Natural killer cell (primary cell): Measurements from ENCODE around the gene TNIK. TPM values are rescaled to one million over a fixed set of nuclear protein-coding genes. Genes with fewer than 3 reads are reported as not detected.

Experiments used
- ATAC-seq, 3 donors: fragments of 150-1000 bp in 2 of 3; fragments of 200-7000 bp in 1 of 3; cut with Tn5 transposase; 1 replicate in 1 of 3; 2 replicates in 2 of 3; pipeline ENCODE4 v1.10.0; 2021; ENCODE audit warnings: mild to moderate bottlenecking in 2 of 3, moderate library complexity in 2 of 3
- DNase-seq, 2 donors: peaks; one replicate each; pipeline versions ENCODE4 v3.0.0 to v3.0.0-alpha.2; 2013 to 2021; ENCODE audit warnings: mixed read lengths in 1 of 2
- H3K27ac ChIP-seq: one replicate; pipeline ENCODE4 v1.5.1; 2013; ENCODE audit warnings: mild to moderate bottlenecking, low read length
- H3K27me3 ChIP-seq: one replicate; pipeline ENCODE4 v1.6.1; 2013; ENCODE audit warnings: low read length; ENCODE audit not compliant: control insufficient read depth, insufficient read depth
- H3K36me3 ChIP-seq: one replicate; pipeline ENCODE4 v1.6.1; 2013; ENCODE audit warnings: low read length; ENCODE audit not compliant: control insufficient read depth, insufficient read depth
- H3K4me1 ChIP-seq: one replicate; pipeline ENCODE4 v1.6.1; 2013; ENCODE audit warnings: low read length; ENCODE audit not compliant: control insufficient read depth, insufficient read depth
- H3K4me3 ChIP-seq: one replicate; pipeline ENCODE4 v1.5.1; 2013; ENCODE audit warnings: low read length
- H3K9me3 ChIP-seq: one replicate; pipeline ENCODE4 v1.6.1; 2013; ENCODE audit warnings: low read length; ENCODE audit not compliant: control insufficient read depth, insufficient read depth
- H3K27ac Mint-ChIP-seq, 2 donors: one replicate each; pipeline ENCODE4 v1.8.0; 2022; ENCODE audit warnings: mild to moderate bottlenecking in 2 of 2, mixed read lengths in 2 of 2, moderate library complexity in 1 of 2
- H3K27me3 Mint-ChIP-seq, 2 donors: one replicate each; pipeline ENCODE4 v1.8.0; 2022; ENCODE audit warnings: low read depth in 2 of 2, mixed read lengths in 2 of 2
- H3K36me3 Mint-ChIP-seq: one replicate; pipeline ENCODE4 v1.8.0; 2022; ENCODE audit warnings: mixed read lengths
- H3K4me1 Mint-ChIP-seq, 2 donors: one replicate each; pipeline ENCODE4 v1.8.0; 2022; ENCODE audit warnings: mixed read lengths in 2 of 2
- H3K4me3 Mint-ChIP-seq: one replicate; pipeline ENCODE4 v1.8.0; 2022; ENCODE audit warnings: mild to moderate bottlenecking, moderate library complexity, mixed read lengths
- H3K9me3 Mint-ChIP-seq, 2 donors: one replicate each; pipeline ENCODE4 v1.8.0; 2022; ENCODE audit warnings: mixed read lengths in 2 of 2
- WGBS: methylation state at CpG from one replicate; pipeline ENCODE4 v1.1.7; 2013; ENCODE audit warnings: missing lambda C conversion rate; ENCODE audit not compliant: insufficient coverage; 5-methylcytosine and 5-hydroxymethylcytosine counted together
- intact Hi-C: fragments of 100-400 bp; cut with micrococcal nuclease; formaldehyde crosslinking; loops from one replicate; pipeline ENCODE4 v1.14.2; 2022
- total RNA-seq, 4 donors: library from RNA; stranded (reverse); fragments of 120-200 nt in 1 of 4; gene quantifications; one replicate each; pipeline versions ENCODE4 v1.2.3 to v1.2.4, GENCODE V29; 2013 to 2022
- TF ChIP-seq, protein P1 (sequence below): fragments of 200-600 bp; IDR thresholded peaks from one replicate; pipeline ENCODE4 v1.8.0; 2022; ENCODE audit warnings: antibody characterized with exemption

TNIK gene
- total RNA-seq, 3 donors from 2014 or later (not counting 1 experiment from before 2014, with no cell fraction given), result 93.7 to 122 (median 119) TPM

DNA sequence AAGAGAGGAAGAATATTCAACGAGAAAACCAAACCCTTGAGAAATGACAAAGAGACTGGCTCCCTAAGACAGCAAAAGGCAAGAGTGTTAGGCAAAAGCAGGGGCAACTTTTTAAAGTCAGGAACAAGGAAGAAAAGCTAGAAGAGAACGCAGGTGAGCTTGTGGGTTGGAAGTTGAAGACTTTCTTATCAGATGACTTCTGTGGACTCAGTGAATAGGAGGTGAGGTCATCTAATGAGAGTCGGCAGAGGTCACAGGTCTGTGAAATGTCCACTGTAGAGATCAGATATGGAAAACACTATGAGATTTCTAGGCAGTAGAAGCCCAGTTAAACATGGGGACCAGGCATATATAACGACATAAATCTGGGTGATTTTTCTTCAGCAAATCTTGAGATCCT, 27.2 kb upstream of the TNIK start:
- WGBS, result 83% methylated on average over 4 of the region's 4 CpGs
- H3K4me1 ChIP-seq, result peaks cover 6% of the 10 kb centered on the region
- H3K27me3 ChIP-seq, result no peaks in the 10 kb centered on the region
- no peaks in the 10 kb centered on the region for H3K36me3 Mint-ChIP-seq
- no peak overlapping the region for H3K4me3 Mint-ChIP-seq
- H3K4me1 Mint-ChIP-seq, result peaks cover 9 to 15% of the 10 kb centered on the region in 2 donors
- H3K36me3 ChIP-seq, result no peaks in the 10 kb centered on the region
- TF ChIP-seq, protein P1, sequence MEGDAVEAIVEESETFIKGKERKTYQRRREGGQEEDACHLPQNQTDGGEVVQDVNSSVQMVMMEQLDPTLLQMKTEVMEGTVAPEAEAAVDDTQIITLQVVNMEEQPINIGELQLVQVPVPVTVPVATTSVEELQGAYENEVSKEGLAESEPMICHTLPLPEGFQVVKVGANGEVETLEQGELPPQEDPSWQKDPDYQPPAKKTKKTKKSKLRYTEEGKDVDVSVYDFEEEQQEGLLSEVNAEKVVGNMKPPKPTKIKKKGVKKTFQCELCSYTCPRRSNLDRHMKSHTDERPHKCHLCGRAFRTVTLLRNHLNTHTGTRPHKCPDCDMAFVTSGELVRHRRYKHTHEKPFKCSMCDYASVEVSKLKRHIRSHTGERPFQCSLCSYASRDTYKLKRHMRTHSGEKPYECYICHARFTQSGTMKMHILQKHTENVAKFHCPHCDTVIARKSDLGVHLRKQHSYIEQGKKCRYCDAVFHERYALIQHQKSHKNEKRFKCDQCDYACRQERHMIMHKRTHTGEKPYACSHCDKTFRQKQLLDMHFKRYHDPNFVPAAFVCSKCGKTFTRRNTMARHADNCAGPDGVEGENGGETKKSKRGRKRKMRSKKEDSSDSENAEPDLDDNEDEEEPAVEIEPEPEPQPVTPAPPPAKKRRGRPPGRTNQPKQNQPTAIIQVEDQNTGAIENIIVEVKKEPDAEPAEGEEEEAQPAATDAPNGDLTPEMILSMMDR, result no peak
- H3K27ac Mint-ChIP-seq, result no peak overlapping the region
- no peak overlapping the region for H3K4me3 ChIP-seq
- intact Hi-C loops, result no loop called here
- H3K9me3 ChIP-seq, result no peaks in the 10 kb centered on the region
- H3K27me3 Mint-ChIP-seq, result no peaks in the 10 kb centered on the region
- no peak overlapping the region for H3K27ac ChIP-seq
- no peaks in the 10 kb centered on the region for H3K9me3 Mint-ChIP-seq
- DNase-seq, result no peak
- no peak for ATAC-seq

DNA sequence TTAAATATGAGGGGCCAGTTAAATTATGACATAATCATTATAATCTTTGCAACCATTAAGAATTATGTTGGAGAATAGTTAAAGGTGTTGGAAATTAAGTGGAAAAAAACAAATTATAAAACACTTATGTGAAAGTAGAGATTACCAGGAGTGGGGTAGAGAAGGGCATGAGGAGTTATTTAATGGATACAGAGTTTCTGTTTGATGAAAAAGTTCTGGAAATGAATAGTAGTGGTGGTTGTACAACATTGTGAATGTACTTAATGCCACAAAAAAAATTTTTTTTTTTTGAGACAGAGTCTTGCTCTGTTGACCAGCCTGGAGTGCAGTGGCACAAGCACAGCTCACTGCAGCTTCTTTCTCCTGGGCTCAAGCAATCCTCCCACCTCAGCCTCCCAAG, 25.1 kb upstream of the TNIK start:
- H3K27ac ChIP-seq, result no peak overlapping the region
- H3K4me1 ChIP-seq, result peaks cover 8% of the 10 kb centered on the region
- Mint-ChIP-seq H3K9me3 (no peaks in the 10 kb centered on the region), H3K4me1 (peaks cover 8 to 9% of the 10 kb centered on the region in 2 donors), H3K27ac (no peak overlapping the region), H3K36me3 (no peaks in the 10 kb centered on the region), H3K4me3 (no peak overlapping the region), H3K27me3 (no peaks in the 10 kb centered on the region)
- ATAC-seq, result no peak
- H3K4me3 ChIP-seq, result no peak overlapping the region
- H3K27me3 ChIP-seq, result no peaks in the 10 kb centered on the region
- DNase-seq, result no peak
- H3K9me3 ChIP-seq, result no peaks in the 10 kb centered on the region
- intact Hi-C loops, result no loop called here
- TF ChIP-seq, protein P1, result no peak
- H3K36me3 ChIP-seq, result no peaks in the 10 kb centered on the region

DNA sequence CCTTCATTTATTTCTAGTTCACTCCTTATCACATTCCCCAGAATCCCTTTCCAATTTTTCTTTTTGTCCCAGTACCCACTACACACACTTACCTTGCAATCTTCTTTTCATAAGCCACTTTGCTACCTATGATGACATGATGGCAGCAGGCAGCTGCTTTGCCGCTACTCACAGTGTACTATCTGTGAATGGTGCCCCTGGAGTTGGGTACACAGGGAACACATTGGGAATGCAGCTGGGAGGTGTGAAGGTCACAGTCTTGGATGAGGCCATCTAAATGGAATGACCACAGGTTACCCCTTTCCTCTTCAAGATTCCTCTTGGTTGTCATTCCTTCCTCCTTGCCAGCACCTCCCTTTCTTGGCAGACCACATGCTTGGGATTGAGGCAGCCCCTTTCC, 20.8 kb upstream of the TNIK start:
- ATAC-seq (peak in 1 of 3 donors; percentile 6), DNase-seq (no peak)
- Histone ChIP-seq H3K27ac (peak overlapping the region; percentile 59), H3K36me3 (no peaks in the 10 kb centered on the region), H3K4me3 (no peak overlapping the region), H3K27me3 (no peaks in the 10 kb centered on the region), H3K4me1 (peaks cover 14% of the 10 kb centered on the region), H3K9me3 (no peaks in the 10 kb centered on the region)
- Mint-ChIP-seq H3K4me3 (peak overlapping the region; percentile 6), H3K27ac (peak overlapping the region; percentile 52 to 87), H3K9me3 (no peaks in the 10 kb centered on the region), H3K27me3 (no peaks in the 10 kb centered on the region), H3K4me1 (peaks cover 11 to 13% of the 10 kb centered on the region in 2 donors), H3K36me3 (no peaks in the 10 kb centered on the region)
- 100% methylated on average over 1 of the region's 1 CpG for WGBS
- TF ChIP-seq, protein P1, result no peak
- intact Hi-C loops, result no loop called here

DNA sequence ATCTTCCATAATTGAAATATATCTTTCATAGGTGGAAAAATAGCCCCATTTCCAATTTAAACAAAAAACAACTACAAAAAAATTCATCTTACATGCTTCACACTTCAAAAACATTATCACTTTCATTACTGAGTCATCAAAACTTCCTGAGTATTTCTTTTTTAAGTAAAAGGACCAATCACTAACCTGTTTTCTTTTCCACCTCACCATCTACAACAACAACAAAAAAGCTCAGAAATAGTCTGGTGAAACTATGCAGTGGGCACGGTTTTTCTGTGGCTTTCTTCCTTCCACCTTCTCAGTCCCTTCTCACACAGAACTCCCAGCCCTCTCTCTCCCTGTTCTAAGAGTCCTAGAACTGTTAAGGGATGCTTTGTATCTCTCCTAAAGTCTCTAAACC, 20.3 kb upstream of the TNIK start:
- Histone ChIP-seq H3K27ac (peak overlapping the region; percentile 59), H3K9me3 (no peaks in the 10 kb centered on the region), H3K4me1 (peaks cover 14% of the 10 kb centered on the region), H3K36me3 (no peaks in the 10 kb centered on the region), H3K27me3 (no peaks in the 10 kb centered on the region), H3K4me3 (no peak overlapping the region)
- intact Hi-C loops, result loop anchor here (1.0 kb wide), 1 partner anchor 19 kb away; no protein-coding TSS in a partner anchor
- DNase-seq (peak in 1 of 2 donors; percentile 51), ATAC-seq (peak; percentile 86 to 95 (median 94))
- TF ChIP-seq, protein P1, result no peak
- peak overlapping the region; percentile 52 to 87 for H3K27ac Mint-ChIP-seq
- peaks cover 11 to 13% of the 10 kb centered on the region in 2 donors for H3K4me1 Mint-ChIP-seq
- H3K9me3 Mint-ChIP-seq, result no peaks in the 10 kb centered on the region
- no peaks in the 10 kb centered on the region for H3K36me3 Mint-ChIP-seq
- no peaks in the 10 kb centered on the region for H3K27me3 Mint-ChIP-seq
- 0% methylated on average over 1 of the region's 1 CpG for WGBS
- peak overlapping the region; percentile 6 for H3K4me3 Mint-ChIP-seq
